H1 (cell line): Measurements from ENCODE around the gene ALKBH3. TPM values are rescaled to one million over a fixed set of nuclear protein-coding genes. Genes with fewer than 3 reads are reported as not detected.

Experiments used
- CTCF ChIA-PET: fragments of 300-600 bp; sonication (Branson Sonifier 250); formaldehyde crosslinking; loops from one replicate; lab custom pipeline; 2021; ENCODE audit not compliant: partially characterized antibody; lab: Charles Lee
- POLR2A ChIA-PET: fragments of 300-600 bp; sonication (Branson Sonifier 250); formaldehyde crosslinking; loops from one replicate; lab custom pipeline; 2021; ENCODE audit warnings: inconsistent platforms; ENCODE audit not compliant: partially characterized antibody; lab: Charles Lee
- DNase-seq, 2 experiments: peaks; one replicate each; pipeline versions ENCODE4 v3.0.0 to v3.0.0-alpha.2; 2010 to 2022; ENCODE audit warnings: low spot score in 2 of 2, low read depth in 1 of 2, mixed read lengths in 1 of 2
- FAIRE-seq: peaks from 2 replicates; lab custom pipeline; 2011; peaks lifted over from hg19 to GRCh38; lab: Jason Lieb, UNC
- H2AFZ ChIP-seq: 2 replicates; pipeline ENCODE4 v1.8.1; 2012; ENCODE audit warnings: low read length, inconsistent platforms
- H2AK5ac ChIP-seq: 2 replicates; pipeline ENCODE4 v1.6.1; 2013; ENCODE audit warnings: low read depth, low read length
- H2BK120ac ChIP-seq: replicated peaks from 2 replicates; pipeline ENCODE3; 2013; ENCODE audit warnings: low read depth, low read length, inconsistent platforms
- H2BK12ac ChIP-seq: 2 replicates; pipeline ENCODE4 v1.6.1; 2013; ENCODE audit warnings: low read depth, low read length
- H2BK15ac ChIP-seq: 2 replicates; pipeline ENCODE4 v1.6.1; 2013; ENCODE audit warnings: low read length
- H2BK20ac ChIP-seq: 2 replicates; pipeline ENCODE4 v1.6.1; 2013; ENCODE audit warnings: low read length
- H2BK5ac ChIP-seq: 2 replicates; pipeline ENCODE4 v1.6.1; 2013; ENCODE audit warnings: low read depth, low read length
- H3K14ac ChIP-seq: 2 replicates; pipeline ENCODE4 v1.6.1; 2013; ENCODE audit warnings: inconsistent platforms; ENCODE audit not compliant: insufficient read length
- H3K18ac ChIP-seq: 2 replicates; pipeline ENCODE4 v1.6.1; 2013; ENCODE audit warnings: low read length; ENCODE audit errors: extremely low read depth
- H3K23ac ChIP-seq: 2 replicates; pipeline ENCODE4 v1.6.1; 2013; ENCODE audit warnings: inconsistent platforms; ENCODE audit not compliant: insufficient read length
- H3K23me2 ChIP-seq: 2 replicates; pipeline ENCODE4 v1.6.1; 2013; ENCODE audit warnings: low read depth, low read length
- H3K27ac ChIP-seq: 2 replicates; pipeline ENCODE4 v1.6.1; 2011; ENCODE audit warnings: low read depth, low read length, inconsistent platforms
- H3K27me3 ChIP-seq, 4 experiments: replicated peaks in 1 of 4; 1 replicate in 1 of 4; 2 replicates in 3 of 4; pipeline versions ENCODE4 v1.6.1 to v1.8.1; 2011 to 2013; ENCODE audit warnings: low read length in 3 of 4, mild to moderate bottlenecking in 3 of 4, inconsistent platforms in 2 of 4, mixed read lengths in 2 of 4, moderate library complexity in 1 of 4; ENCODE audit not compliant: control insufficient read depth in 3 of 4, insufficient read depth in 3 of 4; ENCODE audit errors: extremely low read depth in 1 of 4
- H3K36me3 ChIP-seq, 4 experiments: 2 replicates each; pipeline versions ENCODE4 v1.6.1 to v1.8.1; 2011 to 2013; ENCODE audit warnings: mild to moderate bottlenecking in 4 of 4, low read length in 3 of 4, moderate library complexity in 2 of 4, control low read depth in 1 of 4, inconsistent platforms in 1 of 4; ENCODE audit not compliant: insufficient read depth in 4 of 4, control insufficient read depth in 2 of 4
- H3K4ac ChIP-seq: replicated peaks from 2 replicates; pipeline ENCODE3; 2013; ENCODE audit warnings: low read length, low read depth, mixed read lengths, inconsistent platforms; ENCODE audit not compliant: insufficient read length
- H3K4me1 ChIP-seq, 4 experiments: replicated peaks in 1 of 4; 1 replicate in 1 of 4; 2 replicates in 3 of 4; pipeline versions ENCODE4 v1.6.1 to v1.8.1; 2011 to 2013; ENCODE audit warnings: low read length in 3 of 4, inconsistent platforms in 2 of 4, mixed read lengths in 1 of 4; ENCODE audit not compliant: insufficient read depth in 4 of 4, control insufficient read depth in 3 of 4
- H3K4me2 ChIP-seq, 2 experiments: 2 replicates each; pipeline versions ENCODE4 v1.6.1 to v1.8.1; 2011 to 2013; ENCODE audit warnings: low read depth in 2 of 2, low read length in 2 of 2, control low read depth in 1 of 2, inconsistent platforms in 1 of 2, mild to moderate bottlenecking in 1 of 2; ENCODE audit not compliant: insufficient read depth in 1 of 2
- H3K4me3 ChIP-seq, 4 experiments: fragments of 200-600, 300-600 bp in 1 of 4; sonication (generic), shearing (Covaris generic), sonication (Bioruptor Twin) in 1 of 4; 2 replicates each; pipeline versions ENCODE4 v1.5.1 to v1.8.1; 2011 to 2016; ENCODE audit warnings: low read length in 4 of 4, low read depth in 3 of 4, control low read depth in 2 of 4, inconsistent platforms in 2 of 4, mild to moderate bottlenecking in 2 of 4, mixed read lengths in 1 of 4, moderate library complexity in 1 of 4; ENCODE audit not compliant: insufficient read depth in 2 of 4; ENCODE audit errors: extremely low read depth in 1 of 4
- H3K56ac ChIP-seq: replicated peaks from 2 replicates; pipeline ENCODE3; 2013; ENCODE audit warnings: low read depth, mild to moderate bottlenecking, mixed read lengths, low read length, inconsistent platforms; ENCODE audit not compliant: insufficient read length
- H3K79me1 ChIP-seq: 2 replicates; pipeline ENCODE4 v1.6.1; 2013; ENCODE audit warnings: low read depth, low read length, control low read depth
- H3K79me2 ChIP-seq, 2 experiments: 2 replicates each; pipeline versions ENCODE4 v1.6.1 to v1.8.1; 2012 to 2013; ENCODE audit warnings: low read length in 2 of 2, mild to moderate bottlenecking in 2 of 2, inconsistent platforms in 1 of 2; ENCODE audit not compliant: insufficient read depth in 2 of 2, control insufficient read depth in 1 of 2
- H3K9ac ChIP-seq, 4 experiments: replicated peaks in 1 of 4; 1 replicate in 1 of 4; 2 replicates in 3 of 4; pipeline versions ENCODE4 v1.6.1 to v1.8.1; 2011 to 2013; ENCODE audit warnings: low read depth in 3 of 4, low read length in 3 of 4, control low read depth in 2 of 4, mild to moderate bottlenecking in 2 of 4, moderate library complexity in 2 of 4, inconsistent platforms in 1 of 4; ENCODE audit errors: extremely low read depth in 1 of 4
- H3K9me3 ChIP-seq, 2 experiments: 2 replicates each; pipeline versions ENCODE4 v1.6.1 to v1.8.1; 2012 to 2013; ENCODE audit warnings: mild to moderate bottlenecking in 2 of 2, moderate library complexity in 2 of 2, control low read depth in 1 of 2, inconsistent platforms in 1 of 2, low read depth in 1 of 2, low read length in 1 of 2, mixed read lengths in 1 of 2; ENCODE audit not compliant: insufficient read depth in 2 of 2
- H4K20me1 ChIP-seq, 2 experiments: replicated peaks in 1 of 2; 2 replicates each; pipeline versions ENCODE3 to v1.8.1; 2011 to 2013; ENCODE audit warnings: inconsistent platforms in 2 of 2, low read length in 2 of 2, mild to moderate bottlenecking in 1 of 2; ENCODE audit not compliant: insufficient read depth in 2 of 2, control insufficient read depth in 1 of 2
- H4K5ac ChIP-seq: 2 replicates; pipeline ENCODE4 v1.6.1; 2013; ENCODE audit warnings: low read length, low read depth, mixed read lengths, inconsistent platforms; ENCODE audit not compliant: insufficient read length
- H4K8ac ChIP-seq: 2 replicates; pipeline ENCODE4 v1.8.0; 2013; ENCODE audit warnings: mild to moderate bottlenecking, moderate library complexity, low read length, inconsistent platforms; ENCODE audit not compliant: insufficient read depth; ENCODE audit errors: extremely low read depth
- H4K91ac ChIP-seq: replicated peaks from 2 replicates; pipeline ENCODE3; 2013; ENCODE audit warnings: low read length, mixed read lengths, inconsistent platforms; ENCODE audit not compliant: insufficient read length
- SP1 ChIP-seq: IDR thresholded peaks from 2 replicates; pipeline ENCODE4 v1.6.1; 2011; ENCODE audit warnings: low read depth, low read length
- WGBS, 2 experiments: shearing (Covaris generic) in 1 of 2; methylation state at CpG; one replicate each; pipeline versions ENCODE4 v1.1.6 to v1.1.7; 2013 to 2015; ENCODE audit warnings: low lambda C conversion rate in 2 of 2, mixed read lengths in 2 of 2, inconsistent platforms in 1 of 2, low coverage in 1 of 2, missing lambda C conversion rate in 1 of 2; ENCODE audit not compliant: insufficient replicate concordance in 2 of 2, insufficient coverage in 1 of 2, insufficient read length in 1 of 2; ENCODE audit errors: extremely low coverage in 1 of 2, missing lambda C conversion rate in 1 of 2; 5-methylcytosine and 5-hydroxymethylcytosine counted together
- polyA plus RNA-seq, 7 experiments: library from polyadenylated mRNA; depleted of rRNA in 3 of 7; stranded (reverse) in 5 of 7; unstranded in 2 of 7; fragments of >200 nt in 5 of 7; fragments of 200-250 nt in 2 of 7; gene quantifications; 1 replicate in 5 of 7; 2 replicates in 1 of 7; 4 replicates in 1 of 7; pipeline versions ENCODE4 v1.2.1 to v1.2.3, GENCODE V29; 2011 to 2013; ENCODE audit warnings: missing spikeins in 2 of 7, mixed read lengths in 2 of 7
- total RNA-seq: library from RNA; stranded (reverse); fragmentation: NEBNext Ultra II Directional; extraction: Animal tissue kit (Norgen Biotek cat#: 25700); gene quantifications from 2 replicates; pipeline ENCODE4 v1.2.1, GENCODE V29; 2021

Gene ALKBH3
- total and polyA plus RNA-seq, 2 of the 8 experiments (the other 6 are each of a cell fraction or from before 2014, with no cell fraction given) = 10.5 to 11.4 TPM

GRCh38 chr11:43963279-43963620, 82.6 kb downstream of the ALKBH3 start:
- H4K8ac ChIP-seq = no peak overlapping the region
- H2BK20ac ChIP-seq = no peak overlapping the region
- no peak overlapping the region for H4K5ac ChIP-seq
- ChIA-PET POLR2A (no interaction called here), CTCF (interaction anchor here (0.7 to 13.4 kb wide), 9 partner anchors 8 to 111 kb away, joined by 3 to 140 read pairs (median 5); partner anchors contain the start of gene C11orf96)
- H2AFZ ChIP-seq = 0 out of 2 replicates have a peak overlapping the region, but pooled peaks have one; percentile 27
- no peak overlapping the region for H2BK5ac ChIP-seq
- no peaks in the 10 kb centered on the region for H3K36me3 ChIP-seq
- H3K9me3 ChIP-seq = peaks cover 0 to 2% of the 10 kb centered on the region in 2 experiments; a peak in 1 of 4 replicates
- no peak overlapping the region for H2BK12ac ChIP-seq
- no peak for FAIRE-seq
- H3K79me2 ChIP-seq = no peaks in the 10 kb centered on the region
- H3K79me1 ChIP-seq = no peaks in the 10 kb centered on the region
- H3K18ac ChIP-seq = no peak overlapping the region
- no peaks in the 10 kb centered on the region for H4K20me1 ChIP-seq
- H3K14ac ChIP-seq = no peak overlapping the region
- H3K4ac ChIP-seq = no peak overlapping the region
- H3K56ac ChIP-seq = no peak overlapping the region
- 85% methylated on average over 2 of the region's 2 CpGs; no CpG with 5 or more reads in 1 of the 2 experiments for WGBS, 2 experiments
- H3K4me1 ChIP-seq = peaks cover 3 to 9% (median 5%) of the 10 kb centered on the region in 4 experiments
- no peak overlapping the region for H2BK15ac ChIP-seq
- no peak overlapping the region for H4K91ac ChIP-seq
- no peaks in the 10 kb centered on the region for H3K23me2 ChIP-seq
- no peak overlapping the region for H3K4me2 ChIP-seq
- DNase-seq = no peak
- H3K4me3 ChIP-seq = no peak overlapping the region
- H2BK120ac ChIP-seq = no peak overlapping the region
- H2AK5ac ChIP-seq = no peak overlapping the region
- no peak overlapping the region for H3K9ac ChIP-seq
- no peak overlapping the region for H3K23ac ChIP-seq
- no peaks in the 10 kb centered on the region for H3K27me3 ChIP-seq
- TF ChIP-seq SP1 = no peak
- TF ChIP-seq, all 59 proteins: peak for 0
- H3K27ac ChIP-seq = no peak overlapping the region
